Bronchial epithelial cell (primary cell): ENCODE data around the gene TSPYL1. TPM values are rescaled to one million over a fixed set of nuclear protein-coding genes. Genes with fewer than 3 reads are reported as not detected.

Experiments
- DNase-seq: peaks from one replicate; pipeline ENCODE4 v3.0.0-alpha.2; 2010; ENCODE audit warnings: low read depth
- FAIRE-seq: peaks from 2 replicates; lab custom pipeline; 2011; peaks lifted over from hg19 to GRCh38; lab: Jason Lieb, UNC
- H3K27me3 ChIP-seq: 2 replicates; pipeline ENCODE4 v1.5.1; 2011; ENCODE audit warnings: low read length; ENCODE audit not compliant: control insufficient read depth, insufficient read depth
- H3K36me3 ChIP-seq: 2 replicates; pipeline ENCODE4 v1.5.1; 2011; ENCODE audit warnings: low read length; ENCODE audit not compliant: control insufficient read depth, insufficient read depth
- H3K4me3 ChIP-seq: 2 replicates; pipeline ENCODE4 v1.5.1; 2011; ENCODE audit warnings: mild to moderate bottlenecking, low read depth, low read length, control low read depth
- CTCF ChIP-seq: IDR thresholded peaks from 2 replicates; pipeline ENCODE4 v1.5.1; 2011; ENCODE audit warnings: mild to moderate bottlenecking, moderate library complexity, low read length, control low read depth, inconsistent platforms; ENCODE audit not compliant: insufficient read depth, severe bottlenecking
- total RNA-seq: library from RNA; depleted of rRNA; stranded (reverse); fragments of >200 nt; gene quantifications from 2 replicates; pipeline ENCODE4 v1.2.1, GENCODE V29; 2014

Gene TSPYL1
- total RNA-seq, 1 donor from 2014 or later, result 72.4 TPM

- no peak for FAIRE-seq
- no peaks in the 10 kb centered on the region for H3K27me3 ChIP-seq
- peaks cover 4% of the 10 kb centered on the region for H3K36me3 ChIP-seq
- peak; percentile 15 for DNase-seq
- TF ChIP-seq CTCF, result no peak
- H3K4me3 ChIP-seq, result peak overlapping the region; percentile 76
Observed at GRCh38 chr6:116277124-116277523, 2.6 kb downstream of the TSPYL1 start.

- FAIRE-seq (no peak), DNase-seq (no peak)
- peaks cover 1% of the 10 kb centered on the region for H3K36me3 ChIP-seq
Observed at GRCh38 chr6:116271149-116271708, 8.5 kb downstream of the TSPYL1 start.

GRCh38 chr6:116268589-116269293 lies 11.0 kb downstream of the TSPYL1 start:
- peak; percentile 57 for TF ChIP-seq CTCF
- DNase-seq (peak; percentile 83), FAIRE-seq (no peak)
- no peaks in the 10 kb centered on the region for H3K27me3 ChIP-seq
- H3K4me3 ChIP-seq, result no peak overlapping the region
- no peaks in the 10 kb centered on the region for H3K36me3 ChIP-seq

More at GRCh38 chr6:116271149-116271708, 8.5 kb downstream of the TSPYL1 start:
- TF ChIP-seq CTCF, result no peak
- Histone ChIP-seq H3K4me3 (no peak overlapping the region), H3K27me3 (no peaks in the 10 kb centered on the region)

- DNase-seq, result peak; percentile 76
- no peak overlapping the region for H3K4me3 ChIP-seq
- H3K27me3 ChIP-seq, result no peaks in the 10 kb centered on the region
- no peaks in the 10 kb centered on the region for H3K36me3 ChIP-seq
- TF ChIP-seq CTCF, result no peak
- FAIRE-seq, result no peak
Observed at GRCh38 chr6:116267836-116268588, 11.7 kb downstream of the TSPYL1 start.

GRCh38 chr6:116266803-116267202 lies 12.9 kb downstream of the TSPYL1 start:
- FAIRE-seq (no peak), DNase-seq (peak; percentile 85)
- H3K36me3 ChIP-seq, result no peaks in the 10 kb centered on the region
- no peak overlapping the region for H3K4me3 ChIP-seq
- TF ChIP-seq CTCF, result no peak
- no peaks in the 10 kb centered on the region for H3K27me3 ChIP-seq
